Embryonic facial prominence (tissue), 1 donor: ENCODE measurements around the gene SLC17A3.

Experiments
- DNase-seq: peaks from one replicate; pipeline ENCODE4 v3.0.0-alpha.2; 2016; ENCODE audit errors: extremely low spot score

Gene SLC17A3

DNA sequence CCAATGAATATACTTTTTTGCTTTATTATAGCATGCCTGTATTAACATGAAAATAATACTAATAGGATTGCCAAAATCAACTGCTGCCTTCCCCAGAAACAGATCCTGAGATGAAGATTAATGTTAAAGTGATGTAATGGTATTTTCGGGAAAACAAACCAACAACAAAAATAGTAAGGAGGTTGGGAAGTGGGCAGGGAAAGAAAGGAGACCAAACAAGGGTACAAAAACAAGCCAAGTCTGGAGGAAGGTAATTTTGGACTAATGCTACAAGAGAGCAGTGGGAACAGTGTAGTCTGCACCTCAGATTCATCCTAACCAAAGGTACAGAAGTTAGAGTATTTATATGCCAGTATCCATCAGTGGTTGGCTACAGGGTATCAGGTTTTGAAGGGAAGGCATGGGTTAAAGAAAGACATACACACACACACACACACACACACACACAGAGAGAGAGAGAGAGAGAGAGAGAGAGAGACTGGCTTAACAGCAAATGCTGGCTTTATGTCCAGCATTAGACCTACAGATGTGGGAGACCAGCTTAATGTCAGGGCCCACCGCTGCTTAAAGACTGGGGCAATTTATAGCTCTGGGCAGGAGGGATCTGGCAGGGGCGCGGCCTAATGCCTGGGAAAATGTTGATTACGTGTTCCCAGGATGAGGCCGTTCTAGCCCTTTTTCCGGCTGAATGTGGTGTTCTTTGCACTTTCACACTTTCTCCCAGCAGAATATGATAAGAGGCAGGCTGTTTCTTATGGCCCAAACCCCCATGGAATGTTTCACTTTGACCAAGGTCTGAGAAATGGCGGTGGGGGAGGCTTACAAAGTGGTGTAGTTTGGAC is 38.4 kb downstream of the SLC17A3 start:
- no peak for DNase-seq

DNA sequence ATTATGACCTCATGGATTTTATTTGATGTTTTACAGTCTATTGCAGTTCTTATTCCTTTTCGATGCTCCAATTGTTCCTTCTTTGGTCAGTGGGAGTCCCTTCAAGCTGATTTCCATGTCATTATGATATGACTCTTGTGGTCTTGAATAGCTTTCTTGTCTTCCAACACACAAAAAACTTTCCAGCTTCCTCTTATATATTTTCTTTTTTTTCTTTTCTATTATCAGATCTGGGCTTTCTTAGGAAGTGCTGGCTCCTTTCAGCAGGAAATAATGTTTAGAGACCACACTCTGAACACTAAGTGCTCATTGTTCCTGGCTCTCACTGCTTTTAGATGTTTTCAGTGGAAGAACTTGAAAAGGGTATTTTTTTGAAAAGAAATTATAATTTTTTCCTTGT is 39.1 kb downstream of the SLC17A3 start:
- no peak for DNase-seq

DNA sequence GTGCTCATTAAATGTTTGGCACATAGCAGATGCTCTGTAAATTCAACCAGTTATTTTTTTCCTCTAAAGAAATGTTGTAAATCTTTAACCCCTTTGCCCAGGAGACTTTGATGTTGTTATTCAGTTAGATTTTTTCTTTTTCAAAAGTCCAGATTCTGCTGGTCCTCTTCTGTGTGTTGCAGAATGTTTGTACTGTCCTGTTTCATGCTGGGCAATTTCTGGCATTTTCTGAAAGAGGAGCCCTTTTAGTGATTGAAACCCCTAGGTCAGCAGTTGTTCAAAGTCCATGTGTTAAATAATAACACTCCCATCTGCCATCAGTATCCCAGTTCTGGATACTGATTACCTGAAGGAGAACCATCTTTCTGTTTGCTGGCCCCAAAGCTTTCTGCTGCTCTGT is 40.9 kb downstream of the SLC17A3 start:
- DNase-seq, result no peak

DNA sequence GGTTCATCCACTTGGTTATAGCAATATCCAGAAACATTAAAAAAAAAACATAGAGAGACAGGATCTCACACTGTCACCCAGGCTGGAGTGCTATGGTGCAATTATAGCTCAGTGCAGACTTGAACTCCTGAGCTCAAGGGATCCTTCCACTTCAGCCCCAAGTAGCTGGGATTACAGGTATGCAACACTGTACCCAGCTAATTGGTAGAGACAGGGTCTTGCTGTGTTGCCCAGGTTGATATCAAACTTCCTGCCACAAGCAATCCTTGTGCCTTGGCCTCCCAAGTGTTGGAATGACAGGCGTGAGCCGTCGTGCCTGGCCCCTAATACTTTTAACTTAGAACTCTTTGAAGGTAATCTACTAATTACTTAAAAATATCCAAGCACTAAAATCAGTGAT is 41.4 kb downstream of the SLC17A3 start:
- DNase-seq, result no peak

DNA sequence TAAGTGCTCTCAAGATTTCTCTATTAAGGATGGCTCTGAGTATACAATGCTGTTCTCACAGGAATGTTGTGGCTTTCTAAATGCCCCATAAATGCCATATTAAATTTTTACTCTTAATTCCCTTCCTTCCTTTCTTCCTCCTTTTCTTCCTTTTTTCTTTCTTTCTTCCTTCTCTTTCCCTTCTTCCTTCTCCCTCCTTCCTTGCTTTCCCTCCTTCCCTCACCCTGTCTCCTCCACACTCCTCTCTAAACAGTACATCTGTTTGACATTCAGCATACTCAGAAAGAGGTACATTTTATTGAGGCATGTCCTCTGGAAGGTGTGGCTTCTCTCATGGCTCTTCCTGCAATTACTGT is 41.8 kb downstream of the SLC17A3 start:
- DNase-seq, result no peak

DNA sequence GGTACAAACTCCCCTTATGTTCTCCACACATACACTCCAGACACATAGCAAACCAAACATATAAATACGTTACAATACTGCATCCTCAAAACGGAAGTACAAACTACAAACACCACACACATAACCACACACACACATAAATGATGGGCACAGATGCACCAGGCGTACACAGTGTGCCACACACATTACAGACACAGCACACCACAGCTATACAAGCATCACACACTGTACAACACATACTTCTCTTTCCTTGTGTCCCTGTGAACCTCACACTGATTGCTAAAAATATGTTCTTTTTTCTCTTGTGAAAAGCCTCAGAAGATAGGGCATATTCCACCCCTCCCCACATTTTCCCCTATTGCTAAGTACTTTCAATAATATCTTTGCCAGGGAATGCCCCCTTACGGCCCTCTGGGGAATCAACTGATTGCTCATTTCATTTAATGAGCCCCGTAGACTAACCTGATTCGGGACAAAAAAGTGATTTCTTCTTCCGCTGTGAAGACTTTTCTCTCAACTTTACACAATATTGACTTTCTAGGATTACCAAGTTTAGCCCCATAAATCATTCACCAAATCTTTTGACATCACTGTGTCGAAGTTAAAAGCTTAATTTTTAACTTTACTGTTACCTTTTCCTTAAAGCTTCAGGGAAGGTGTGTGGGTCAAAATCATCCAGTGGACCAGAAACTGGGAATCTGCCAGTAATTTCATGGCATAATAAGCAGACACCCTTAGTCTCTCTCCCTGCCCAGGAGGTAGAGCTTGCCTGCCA is 42.3 kb downstream of the SLC17A3 start, which contains the start of gene SLC17A1:
Gene SLC17A1 (minus strand): TSS at position 521 of the 775 bp plus-strand sequence. CDS start 1,495 bp downstream, outside the sequence.
- DNase-seq, result no peak

DNA sequence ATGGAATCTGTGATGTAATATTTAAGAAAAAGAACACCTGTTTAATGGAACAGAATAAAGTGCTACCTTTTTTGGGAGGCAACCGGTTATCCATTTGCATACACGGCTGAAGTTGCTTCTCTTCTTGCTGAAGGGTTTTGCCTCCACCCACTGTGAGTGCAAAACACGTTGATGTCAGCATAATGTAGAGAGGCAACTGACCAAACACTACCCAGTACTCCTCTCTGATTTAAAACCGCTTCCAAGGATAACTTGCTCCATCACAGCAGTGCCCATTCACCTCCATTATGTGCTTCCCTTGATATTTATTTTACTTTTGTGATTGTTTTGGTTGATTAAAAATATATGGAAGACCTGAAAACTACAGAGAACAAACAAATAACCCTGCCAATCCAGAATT is 43.6 kb downstream of the SLC17A3 start:
- no peak for DNase-seq

DNA sequence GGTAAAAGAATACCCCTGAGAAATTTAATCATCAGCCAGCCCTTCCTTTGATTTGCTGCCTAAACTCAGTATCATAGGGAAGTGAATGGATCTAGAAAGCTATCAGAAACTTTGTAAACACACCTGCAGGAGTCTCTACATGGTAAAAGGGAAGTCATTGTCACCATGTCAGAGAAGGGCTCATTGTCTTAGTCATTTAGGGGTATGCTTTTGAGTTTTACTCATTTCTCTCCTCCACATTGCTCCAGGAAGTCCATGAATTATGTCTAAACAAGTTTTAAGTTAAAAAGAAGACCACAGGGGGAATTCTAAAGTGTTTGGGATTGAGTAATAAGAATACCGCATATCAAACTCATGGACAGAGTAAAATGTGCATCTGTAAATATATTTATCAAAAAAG is 44.7 kb downstream of the SLC17A3 start:
- DNase-seq, result no peak

DNA sequence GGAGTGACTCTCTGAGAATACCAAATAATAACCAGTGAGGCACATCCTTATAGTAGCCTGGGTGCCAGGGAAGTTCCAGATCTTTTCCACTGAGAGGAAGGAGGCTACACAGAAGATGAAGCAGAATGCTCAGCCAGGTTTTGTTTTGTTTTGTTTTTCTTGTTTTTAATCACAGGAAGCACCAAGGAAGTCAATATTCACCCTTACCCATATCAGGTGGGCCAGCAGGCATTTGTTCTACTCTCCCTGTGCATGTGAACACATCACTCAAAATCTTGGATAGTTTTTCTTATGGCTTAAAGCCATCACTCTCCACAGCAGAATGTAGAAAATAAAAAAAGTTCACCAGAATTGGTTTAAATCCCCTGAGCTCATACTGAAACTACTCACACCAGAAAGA is 52.7 kb downstream of the SLC17A3 start:
- no peak for DNase-seq

DNA sequence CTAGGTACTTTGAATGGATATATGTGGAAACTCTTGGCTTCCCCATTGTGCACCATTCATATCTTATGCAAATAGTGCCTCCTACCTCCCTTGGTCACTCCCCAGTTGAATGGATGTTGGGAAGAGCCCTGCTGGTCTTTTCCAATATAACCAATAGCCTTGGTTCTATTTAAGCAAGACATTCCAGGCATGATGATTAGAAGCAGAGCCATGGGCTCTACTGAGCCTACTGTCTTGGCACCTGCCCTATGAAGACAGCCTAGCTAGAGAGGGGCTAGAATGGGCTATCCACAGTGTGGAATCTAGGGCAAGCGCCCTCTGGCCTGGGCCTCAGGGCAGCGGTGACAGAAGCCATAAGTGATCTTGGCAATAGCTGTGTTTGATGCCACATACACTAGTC is 57.8 kb downstream of the SLC17A3 start:
- no peak for DNase-seq

DNA sequence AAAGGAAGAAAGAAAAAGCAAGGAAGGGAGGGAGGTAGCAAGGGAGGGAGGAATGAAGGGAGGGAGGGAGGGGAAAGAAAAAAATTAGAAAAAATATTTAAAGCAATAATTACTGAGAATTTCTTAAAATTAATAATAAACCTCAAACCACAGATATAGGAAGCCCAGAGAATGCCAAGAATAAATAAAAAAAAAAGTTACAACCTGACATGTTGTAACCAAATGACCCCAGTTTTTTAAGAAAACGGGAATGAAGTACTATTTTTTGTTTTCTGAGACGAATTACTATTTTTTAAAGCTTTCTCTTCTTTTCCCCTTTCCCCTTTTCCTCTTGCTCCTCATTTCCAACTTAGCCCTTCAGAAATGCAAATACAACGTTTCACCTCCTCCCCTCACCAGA is 58.8 kb downstream of the SLC17A3 start:
- DNase-seq, result no peak

DNA sequence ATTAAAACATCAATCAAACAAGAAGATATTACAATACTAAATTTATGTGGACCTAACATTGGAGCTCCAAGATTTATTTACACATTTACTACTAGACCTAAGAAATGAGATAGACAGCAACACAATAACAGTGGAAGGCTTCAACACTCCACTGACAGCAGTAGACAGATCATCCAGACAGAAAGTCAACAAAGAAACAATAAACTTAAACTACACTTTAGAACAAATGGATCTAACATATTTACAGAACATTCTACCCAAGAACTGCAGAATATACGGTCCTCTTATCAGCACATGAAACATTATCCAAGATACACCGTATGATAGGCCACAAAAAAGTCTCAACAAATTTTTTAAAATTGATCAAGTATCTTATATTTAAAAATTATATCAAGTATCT is 69.2 kb downstream of the SLC17A3 start:
- DNase-seq, result no peak

DNA sequence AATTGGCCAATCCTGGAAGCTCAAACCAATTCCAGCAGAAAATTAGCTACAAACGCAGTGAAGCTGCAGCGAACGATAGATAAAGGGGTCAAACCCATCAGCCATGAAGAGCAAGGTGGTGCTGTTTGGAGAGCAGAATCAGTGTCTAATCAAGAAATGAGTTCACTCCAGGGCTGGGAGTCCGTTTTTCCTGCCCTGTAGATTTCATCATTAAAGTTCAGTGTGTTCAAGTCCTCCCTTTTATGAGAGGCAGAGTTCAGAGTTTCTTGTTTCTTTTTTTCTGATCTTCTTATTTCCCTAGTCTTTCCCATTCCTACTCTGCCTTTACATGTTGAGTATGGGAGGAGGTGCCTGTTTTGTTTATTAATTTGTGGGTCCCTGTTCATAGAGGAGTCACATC is 72.6 kb downstream of the SLC17A3 start:
- DNase-seq, result no peak
